ENCODE measurements around the gene LSM5.

LSM5 gene

DNA sequence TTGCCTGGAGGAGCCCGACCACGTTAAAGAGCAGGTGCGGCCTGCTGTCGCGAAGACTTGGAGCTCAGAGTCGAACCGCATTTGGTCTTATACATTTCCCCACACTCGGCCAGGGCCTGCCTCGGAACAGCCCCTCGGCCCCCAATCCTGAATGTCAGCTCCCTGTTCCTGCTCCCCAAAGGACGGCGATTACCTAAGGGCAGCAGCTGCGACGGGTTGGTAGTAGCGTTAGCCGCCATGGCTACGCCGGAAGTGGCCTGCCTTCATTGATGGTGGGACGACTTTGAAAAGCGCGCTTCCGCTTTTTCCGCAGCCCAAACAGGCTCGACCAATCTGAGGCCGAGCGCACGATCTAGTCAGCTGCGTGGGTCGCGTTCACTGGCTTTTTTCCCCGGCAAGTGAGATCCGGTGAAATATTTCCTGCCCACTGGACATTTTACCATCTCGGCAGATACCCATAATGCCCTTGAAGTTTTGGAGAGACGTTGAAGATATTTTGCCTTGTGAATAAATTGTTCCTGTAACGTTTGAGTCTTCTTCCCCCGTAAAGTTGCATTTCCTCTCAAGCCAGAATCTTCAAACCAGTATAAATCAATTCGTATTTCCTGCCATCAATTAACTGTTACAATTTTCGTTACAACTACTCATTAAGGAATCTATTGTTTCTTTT is at the start of gene LSM5:
Gene LSM5 (minus strand): TSS at position 254 of the 670 bp plus-strand sequence. CDS start 15 bp downstream, at position 239.
- in situ Hi-C loops (cut with MboI; ENCODE audit: low sequenced_read_pairs): no loop called here

DNA sequence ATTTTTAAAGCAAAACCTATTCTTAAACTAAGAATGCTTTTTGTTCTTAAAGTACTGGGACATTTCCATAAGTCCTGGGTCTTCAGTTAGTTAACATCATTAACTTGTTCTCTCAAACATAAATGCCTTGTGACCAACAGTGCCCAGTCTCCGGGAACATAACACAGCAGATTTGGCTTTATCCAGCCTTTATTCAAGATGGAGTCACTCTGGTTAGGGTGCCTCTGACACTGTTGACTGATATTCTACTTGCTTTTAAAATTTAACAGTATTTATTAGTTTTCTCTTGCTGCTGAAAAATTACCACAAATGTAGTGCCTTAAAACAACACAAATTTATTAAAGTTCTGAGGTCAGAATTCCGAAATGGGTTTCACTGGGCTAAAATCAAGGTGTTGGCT is 49.2 kb upstream of the LSM5 start:
- in situ Hi-C loops (cut with MboI; ENCODE audit: low sequenced_read_pairs): no loop called here

DNA sequence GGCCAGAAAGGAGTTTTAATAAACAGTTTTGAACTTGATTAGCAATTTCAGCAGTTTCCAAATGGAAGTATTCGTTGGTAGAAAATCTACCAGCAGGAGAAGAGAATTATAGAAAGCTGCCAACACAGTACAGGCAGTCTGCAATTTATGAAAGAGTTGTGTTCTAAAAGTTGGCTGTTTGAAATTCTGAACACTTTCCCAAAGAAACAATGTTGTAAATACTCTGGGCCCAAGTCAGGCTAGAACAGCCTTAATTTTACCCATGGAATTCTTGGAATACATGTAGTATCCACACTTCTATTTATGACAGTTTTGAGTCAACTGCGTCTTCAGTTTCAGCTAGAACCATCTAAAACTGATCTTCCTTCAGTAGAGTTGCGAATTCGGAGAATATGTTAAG is 47.6 kb upstream of the LSM5 start:
- in situ Hi-C loops (cut with MboI; ENCODE audit: low sequenced_read_pairs): no loop called here

DNA sequence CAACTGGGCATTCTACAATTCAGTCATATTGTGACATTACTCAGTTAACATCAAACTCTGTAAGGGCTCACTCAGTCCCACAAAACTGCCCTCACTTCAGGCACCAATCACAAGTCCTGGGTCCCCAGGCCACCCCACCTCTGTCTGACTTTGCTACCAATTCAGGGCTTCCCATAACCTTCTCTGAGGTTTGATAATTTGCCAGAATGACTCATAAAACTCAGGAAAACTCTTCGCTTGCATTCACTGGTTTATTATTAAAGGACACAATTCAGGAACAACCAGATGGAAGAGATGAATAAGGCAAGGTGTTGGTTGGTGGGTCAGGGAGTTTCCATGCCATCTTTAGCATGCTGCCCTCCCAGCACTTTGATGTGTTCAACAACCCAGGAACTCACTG is 46.4 kb upstream of the LSM5 start:
- in situ Hi-C loops (cut with MboI; ENCODE audit: low sequenced_read_pairs): no loop called here

DNA sequence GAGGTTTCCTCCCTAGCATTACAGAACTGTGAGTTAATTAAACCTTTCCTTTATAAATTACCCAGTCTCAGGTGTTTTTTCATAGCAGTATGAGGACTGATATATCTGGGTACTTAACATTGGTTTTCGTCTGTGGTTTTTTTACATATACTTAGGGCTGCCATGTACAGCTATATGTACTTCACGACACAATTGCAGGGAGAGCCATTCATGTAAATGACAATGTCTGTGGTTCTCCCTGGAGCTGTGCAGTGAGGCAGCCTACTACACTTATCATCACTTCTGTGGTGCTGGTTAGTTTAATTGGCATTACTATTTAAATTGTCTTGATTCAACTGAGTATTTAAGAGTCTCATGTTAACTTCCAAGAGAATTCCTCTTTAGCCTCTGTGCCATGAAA is 45.8 kb upstream of the LSM5 start:
- in situ Hi-C loops (cut with MboI; ENCODE audit: low sequenced_read_pairs): no loop called here

DNA sequence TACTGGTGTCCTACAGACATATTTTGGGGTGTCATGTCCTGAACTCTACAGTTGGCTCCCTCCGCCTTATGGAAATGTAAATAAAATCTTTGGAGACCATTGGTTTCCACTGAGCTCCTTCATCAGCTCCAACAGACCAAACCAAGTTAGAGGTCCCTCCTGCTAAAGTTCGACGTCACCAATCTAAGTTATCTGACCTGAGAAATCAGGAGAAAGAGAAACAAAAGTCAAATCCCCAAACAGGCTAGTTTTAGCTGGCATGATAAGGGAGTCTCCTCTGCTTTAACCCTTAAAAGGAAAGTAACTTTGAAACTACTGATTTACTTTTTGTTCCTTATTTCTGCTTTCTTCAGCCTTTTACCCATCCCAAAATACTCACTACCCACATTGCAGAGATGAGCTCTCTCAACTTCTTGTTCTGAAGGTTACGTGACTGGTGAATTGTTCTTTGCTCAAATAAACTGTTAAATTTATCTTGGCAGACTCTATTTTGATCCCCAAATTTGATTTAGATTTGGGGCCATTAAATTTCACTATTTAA is 45.1 kb upstream of the LSM5 start:
- in situ Hi-C loops (cut with MboI; ENCODE audit: low sequenced_read_pairs): no loop called here

DNA sequence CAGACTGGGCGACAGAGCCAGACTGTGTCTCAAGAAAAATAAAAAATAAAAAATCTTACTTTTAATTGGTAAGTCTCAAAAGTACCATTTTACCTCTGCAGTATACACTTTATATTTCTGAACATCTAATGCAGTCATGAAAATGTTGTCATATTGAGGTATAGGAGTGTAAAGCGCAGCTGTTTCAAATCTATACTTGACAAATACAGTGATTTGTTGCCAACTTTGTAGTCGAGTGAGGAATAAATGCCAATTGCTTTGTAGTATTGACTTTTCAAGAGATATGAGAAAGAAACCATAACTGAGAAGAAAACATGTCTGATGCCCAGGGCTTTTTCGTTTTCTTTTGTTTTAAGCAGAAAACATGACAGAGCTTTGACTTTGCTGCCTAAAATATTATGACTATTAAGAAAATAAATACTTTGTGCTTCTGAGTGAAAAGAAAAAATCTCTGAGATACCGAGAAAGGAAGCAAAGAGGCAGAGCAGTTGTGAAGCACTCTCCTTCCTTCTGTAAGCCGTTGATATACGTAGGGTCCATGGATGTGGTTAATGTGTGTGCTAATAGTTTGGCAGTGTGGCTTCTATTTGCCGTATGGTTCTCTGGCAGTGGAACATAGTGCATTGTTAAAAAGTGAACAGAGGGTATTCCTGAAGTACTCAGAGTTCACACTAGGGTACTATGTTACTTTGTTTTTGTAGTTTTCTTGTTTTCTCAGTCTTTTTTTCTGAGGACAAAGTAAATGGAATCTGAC is 43.3 kb upstream of the LSM5 start:
- in situ Hi-C loops (cut with MboI; ENCODE audit: low sequenced_read_pairs): no loop called here

DNA sequence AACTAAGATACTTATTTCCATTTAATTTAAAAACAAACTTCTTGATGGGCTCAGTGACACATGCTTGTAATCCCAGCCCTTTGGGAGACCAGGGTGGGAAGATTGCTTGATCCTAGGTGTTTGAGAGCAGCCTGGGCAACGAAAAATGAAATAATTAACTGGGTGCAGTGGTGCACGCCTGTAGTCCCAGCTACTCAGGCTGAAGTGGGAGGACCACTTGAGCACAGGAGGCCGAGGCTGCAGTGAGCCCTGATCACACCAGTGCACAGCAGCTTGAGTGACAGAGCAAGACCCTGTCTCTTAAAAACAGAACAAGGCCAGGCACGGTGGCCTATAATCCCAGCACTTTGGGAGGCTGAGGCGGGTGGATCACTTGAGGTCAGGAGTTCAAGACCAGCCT is 42.5 kb upstream of the LSM5 start:
- in situ Hi-C loops (cut with MboI; ENCODE audit: low sequenced_read_pairs): no loop called here

DNA sequence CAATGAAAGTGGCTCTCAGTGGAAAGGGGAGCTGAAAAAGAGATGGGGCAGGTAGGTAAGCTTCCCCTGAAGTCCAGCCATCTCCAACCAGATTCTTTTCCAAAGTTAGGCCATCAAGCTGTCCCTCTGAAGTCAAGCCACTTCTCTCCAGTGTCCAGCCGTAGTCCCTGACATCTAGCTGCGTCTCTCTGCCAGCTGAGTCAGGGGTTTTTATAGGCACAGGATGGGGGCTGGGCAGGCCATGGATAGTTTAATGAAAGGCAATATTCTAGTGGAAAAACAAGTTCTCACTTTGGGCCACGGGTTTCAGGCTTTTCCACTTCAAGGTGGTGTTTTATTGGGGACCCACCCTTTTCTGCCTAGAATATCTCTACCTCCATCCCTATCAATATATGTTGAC is 41.9 kb upstream of the LSM5 start:
- in situ Hi-C loops (cut with MboI; ENCODE audit: low sequenced_read_pairs): no loop called here

DNA sequence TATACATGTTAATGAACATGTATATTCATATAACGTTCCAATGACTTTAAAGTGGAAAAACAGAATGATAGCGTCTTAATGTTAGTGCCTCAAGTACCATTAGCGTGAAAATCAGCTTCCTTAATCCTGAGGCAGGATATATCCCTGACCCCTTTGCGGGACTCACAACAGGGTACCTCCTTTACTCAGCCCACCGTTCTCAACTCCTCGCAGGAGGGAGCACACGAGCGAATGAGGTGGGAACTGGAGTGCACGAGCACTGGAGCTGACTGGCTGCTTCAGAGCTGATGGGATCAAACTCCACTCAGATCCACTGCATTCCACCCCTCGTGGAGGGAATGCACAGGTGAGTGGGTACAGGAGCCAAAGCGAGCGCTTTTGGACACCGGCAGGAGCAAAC is 41.2 kb upstream of the LSM5 start:
- in situ Hi-C loops (cut with MboI; ENCODE audit: low sequenced_read_pairs): no loop called here

DNA sequence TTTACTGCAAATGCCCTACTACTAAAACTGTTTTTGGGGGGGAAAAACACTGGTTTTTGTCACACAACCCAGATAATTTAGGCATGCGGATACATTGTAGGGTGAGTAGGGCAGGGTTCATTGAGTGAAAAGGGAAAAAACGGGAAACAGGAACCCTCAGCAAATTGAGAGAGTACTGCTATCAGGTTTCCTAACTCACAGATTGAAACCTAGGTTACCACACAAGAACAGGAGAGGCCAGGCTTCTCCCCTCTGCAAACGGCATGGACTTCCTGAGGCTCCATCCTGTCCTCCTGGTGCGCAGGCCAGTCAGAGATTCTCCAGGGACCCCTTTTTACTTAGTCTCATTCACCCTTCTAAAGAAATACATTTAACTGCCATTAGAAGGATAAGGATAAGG is 35.7 kb upstream of the LSM5 start:
- in situ Hi-C loops (cut with MboI; ENCODE audit: low sequenced_read_pairs): no loop called here

DNA sequence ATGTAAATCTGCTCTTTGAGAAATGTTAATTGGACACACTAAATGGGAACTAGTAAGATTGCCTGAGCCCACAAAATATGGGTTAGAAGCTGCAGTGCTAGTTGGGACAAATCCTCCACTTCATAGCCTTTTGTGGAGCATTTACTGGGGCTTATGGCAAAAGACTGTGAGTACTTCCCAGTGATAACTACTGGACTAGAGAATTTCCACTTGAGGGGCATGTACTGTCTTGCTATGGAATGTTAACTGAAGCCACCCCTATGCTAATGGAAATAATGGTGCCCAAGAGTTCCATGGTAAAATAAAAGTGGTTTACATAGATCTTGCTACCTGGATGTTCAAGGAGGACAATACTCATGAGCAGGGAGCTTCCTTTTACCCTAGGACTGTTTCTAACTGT is 34.5 kb upstream of the LSM5 start:
- in situ Hi-C loops (cut with MboI; ENCODE audit: low sequenced_read_pairs): no loop called here

DNA sequence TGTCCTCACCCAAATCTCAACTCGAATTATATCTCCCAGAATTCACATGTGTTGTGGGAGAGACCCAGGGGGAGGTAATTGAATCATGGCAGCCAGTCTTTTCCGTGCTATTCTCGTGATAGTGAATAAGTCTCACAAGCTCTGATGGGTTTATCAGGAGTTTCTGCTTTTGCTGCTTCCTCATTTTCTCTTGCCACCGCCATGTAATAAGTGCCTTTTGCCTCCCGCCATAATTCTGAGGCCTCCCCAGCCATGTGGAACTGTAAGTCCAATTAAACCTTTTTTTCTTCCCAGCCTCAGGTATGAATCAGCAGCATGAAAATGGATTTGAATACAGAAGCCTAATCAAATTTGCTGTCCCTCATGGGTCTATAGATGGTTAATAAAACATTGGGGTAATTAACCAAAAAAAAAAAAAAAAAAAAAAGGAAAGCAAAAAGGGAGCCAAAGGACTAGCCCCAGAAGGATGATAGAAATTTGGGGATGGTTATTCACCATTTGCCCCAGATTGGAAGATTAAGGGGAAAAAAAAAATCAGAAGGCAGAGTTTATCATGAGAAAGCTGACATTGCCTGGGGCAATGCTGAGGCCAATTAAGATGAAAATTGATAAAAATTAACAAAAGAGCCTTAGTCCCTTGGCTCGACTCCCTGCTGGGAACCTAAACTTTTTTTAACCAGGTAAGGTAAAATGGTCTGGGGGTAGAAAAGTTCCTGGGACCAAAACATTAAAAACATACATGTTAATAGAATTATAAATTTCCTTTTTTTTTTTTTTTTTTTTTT is 32.8 kb upstream of the LSM5 start:
- in situ Hi-C loops (cut with MboI; ENCODE audit: low sequenced_read_pairs): no loop called here

DNA sequence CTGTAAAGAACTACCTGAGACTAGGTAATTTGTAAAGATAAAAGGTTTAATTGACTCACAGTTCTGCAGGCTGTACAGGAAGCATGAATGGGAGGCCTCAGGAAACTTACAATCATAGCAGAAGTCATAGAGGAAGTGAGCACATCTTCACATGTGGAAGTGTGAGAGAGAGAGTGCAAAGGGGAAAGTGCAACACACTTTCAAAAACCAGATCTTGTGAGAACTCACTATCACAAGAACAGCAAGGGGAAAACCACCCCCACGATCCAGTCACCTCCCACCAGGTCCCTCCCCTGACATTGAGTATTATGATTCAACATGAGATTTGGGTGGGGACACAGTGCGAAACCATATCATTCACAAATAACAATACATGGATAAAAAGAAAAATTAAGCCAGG is 29.6 kb upstream of the LSM5 start:
- in situ Hi-C loops (cut with MboI; ENCODE audit: low sequenced_read_pairs): no loop called here

DNA sequence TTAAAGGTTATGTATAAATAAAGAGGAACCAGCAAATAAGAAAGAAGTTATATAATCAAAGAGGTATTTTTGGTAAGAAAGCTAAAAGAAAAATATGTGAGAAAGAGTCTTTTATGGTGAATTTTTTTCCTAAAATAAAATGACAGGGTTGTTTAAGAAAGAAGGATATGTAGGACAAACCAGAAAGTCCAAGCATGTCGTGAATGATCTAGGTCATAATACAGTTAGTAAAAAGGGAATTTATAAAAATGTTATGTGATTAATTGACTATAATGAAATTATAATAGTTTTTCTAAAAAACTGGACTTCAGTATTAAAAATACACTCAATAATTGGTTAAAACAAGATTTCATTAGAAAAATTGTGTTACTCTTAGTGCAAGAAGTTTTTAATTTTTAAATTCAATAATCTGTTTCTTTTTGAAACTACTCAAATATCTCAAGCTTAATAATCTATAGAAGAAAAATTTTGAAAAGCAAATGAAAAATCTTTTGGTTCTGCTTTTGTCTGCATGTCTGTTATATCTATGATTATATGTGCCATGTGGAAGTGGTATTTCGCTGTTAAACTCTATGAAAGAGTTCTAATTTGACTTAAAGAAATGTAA is 28.5 kb upstream of the LSM5 start:
- in situ Hi-C loops (cut with MboI; ENCODE audit: low sequenced_read_pairs): no loop called here

DNA sequence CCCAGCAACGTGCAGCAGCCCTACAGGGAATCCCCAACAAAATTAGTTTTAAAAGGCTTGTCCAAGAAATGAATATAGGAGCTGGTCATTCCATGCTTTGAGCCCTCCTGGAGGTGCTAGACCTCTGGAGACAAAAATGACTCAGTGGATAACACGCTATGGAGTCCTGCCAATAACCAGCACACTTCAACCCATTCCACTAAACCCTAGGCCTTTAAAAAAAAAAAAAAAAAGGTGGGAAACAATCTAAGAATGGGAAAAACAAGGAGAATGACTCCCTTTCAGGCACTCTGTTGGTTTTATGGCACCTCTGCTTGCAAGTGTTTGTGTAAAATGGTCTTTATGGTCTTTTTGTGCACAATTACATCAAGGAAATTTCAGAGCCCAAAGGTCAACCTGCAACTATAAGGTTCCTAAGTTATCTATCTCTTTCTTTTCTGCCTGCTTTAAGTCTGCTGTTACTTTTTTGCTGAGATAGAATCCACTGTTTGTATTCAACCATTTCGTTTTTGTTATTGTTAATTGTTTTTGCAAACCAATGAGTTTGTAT is 26.4 kb upstream of the LSM5 start:
- in situ Hi-C loops (cut with MboI; ENCODE audit: low sequenced_read_pairs): no loop called here

DNA sequence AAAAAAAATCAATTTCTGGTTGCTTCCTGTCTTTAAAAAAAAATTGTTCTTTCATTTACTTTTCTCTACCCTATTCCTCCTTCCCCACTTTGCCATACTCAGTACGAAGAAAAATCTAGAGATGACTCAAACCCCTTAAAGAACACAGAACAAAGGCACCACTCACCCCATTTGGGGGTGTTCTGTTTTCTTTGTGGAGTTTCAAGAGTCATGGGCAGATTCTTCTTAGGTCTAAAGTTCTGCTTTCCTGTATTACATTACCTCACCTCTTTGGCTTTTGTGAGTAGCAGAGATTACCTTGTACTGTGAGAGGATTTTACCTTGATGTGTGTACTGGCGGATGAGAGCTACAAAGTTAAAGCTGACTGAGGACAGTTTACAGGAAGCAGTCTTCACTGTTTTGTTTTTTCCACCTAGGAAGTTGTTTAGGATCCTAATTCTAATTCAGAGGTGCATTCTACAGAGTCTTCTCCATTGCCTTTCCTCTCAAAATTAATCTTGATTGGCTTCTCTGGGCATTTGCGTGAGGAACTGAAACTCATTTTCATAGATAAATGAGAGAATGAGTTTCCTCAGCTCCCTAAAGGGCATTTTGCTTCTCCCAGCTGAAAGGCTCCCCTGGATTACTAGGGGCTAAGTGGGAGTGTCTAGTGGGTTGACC is 25.8 kb upstream of the LSM5 start:
- in situ Hi-C loops (cut with MboI; ENCODE audit: low sequenced_read_pairs): no loop called here

DNA sequence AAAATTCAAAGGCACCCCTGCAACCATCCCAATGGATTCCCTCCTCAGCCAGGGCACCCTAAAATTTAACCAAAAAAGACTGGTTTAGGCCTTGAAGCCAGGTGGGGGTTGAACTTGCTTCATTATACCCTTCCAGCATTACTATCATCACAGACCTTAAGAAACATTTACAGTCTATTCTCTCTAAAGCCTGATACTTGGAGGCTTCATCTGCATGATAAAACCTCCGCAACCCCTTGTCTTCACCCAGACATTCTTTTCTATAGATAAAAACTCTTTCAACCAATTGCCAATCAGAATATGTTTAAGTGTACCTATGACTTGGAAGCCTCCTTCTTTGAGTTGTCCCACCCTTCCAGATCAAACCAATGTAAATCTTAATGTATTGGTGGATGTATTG is 23.0 kb upstream of the LSM5 start:
- in situ Hi-C loops (cut with MboI; ENCODE audit: low sequenced_read_pairs): no loop called here

DNA sequence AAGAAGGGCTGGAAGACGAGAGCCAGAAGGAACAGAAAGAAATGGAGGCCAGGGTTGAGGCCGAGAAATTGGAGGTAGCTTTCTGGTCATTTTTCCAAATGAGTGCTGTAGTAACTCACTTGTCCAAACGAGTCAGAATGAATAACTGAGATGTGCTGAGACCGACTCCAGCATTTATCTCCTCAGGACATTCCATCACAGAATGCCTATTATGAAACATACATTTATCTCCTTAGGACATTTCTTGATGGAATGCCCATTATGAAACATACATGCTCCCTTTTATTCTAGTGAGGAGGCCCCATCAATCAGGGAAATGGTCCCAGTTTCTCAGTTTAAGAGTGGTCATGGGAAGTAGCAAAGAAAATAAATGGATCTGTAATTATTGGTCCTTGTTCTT is 21.6 kb upstream of the LSM5 start:
- in situ Hi-C loops (cut with MboI; ENCODE audit: low sequenced_read_pairs): no loop called here

DNA sequence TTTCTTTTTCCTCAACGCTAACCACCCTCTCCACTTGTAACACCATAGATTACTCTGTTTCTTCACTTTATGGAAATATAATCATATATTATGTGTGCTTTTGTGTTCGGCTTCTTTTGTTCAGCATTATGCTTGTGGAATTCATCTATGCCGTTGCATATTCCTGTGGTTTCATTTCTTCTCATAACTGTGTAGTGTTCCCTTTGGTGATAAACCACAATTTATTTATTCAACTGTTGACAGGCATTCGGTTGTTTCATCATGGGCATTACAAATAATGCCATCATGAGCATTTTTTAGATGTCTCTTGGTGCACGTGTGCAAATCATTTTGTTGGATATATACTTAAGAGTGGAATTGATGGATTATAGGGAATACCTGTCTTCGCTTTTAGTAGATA is 17.2 kb upstream of the LSM5 start:
- in situ Hi-C loops (cut with MboI; ENCODE audit: low sequenced_read_pairs): no loop called here
